PFSK-1 (cell line): ENCODE results near the gene TMEM44.

Source experiments
- FOXP2 ChIP-seq: optimal IDR thresholded peaks from 2 replicates; pipeline ENCODE3; 2011; ENCODE audit warnings: borderline replicate concordance, control low read depth, inconsistent platforms; ENCODE audit not compliant: insufficient read depth; ENCODE audit errors: extremely low read length, extremely low read depth
- POLR2AphosphoS5 ChIP-seq: IDR thresholded peaks from 2 replicates; pipeline ENCODE4 v1.6.1; 2012; ENCODE audit warnings: low read depth, mild to moderate bottlenecking, control low read depth, low read length, moderate library complexity
- SIN3A ChIP-seq: IDR thresholded peaks from 2 replicates; pipeline ENCODE4 v1.6.1; 2012; ENCODE audit warnings: mild to moderate bottlenecking, low read length, moderate library complexity, borderline replicate concordance; ENCODE audit not compliant: insufficient read depth
- TAF1 ChIP-seq: IDR thresholded peaks from 2 replicates; pipeline ENCODE4 v1.6.1; 2012; ENCODE audit warnings: low read length, control low read depth, borderline replicate concordance; ENCODE audit not compliant: insufficient read depth
- TF ChIP-seq, protein P1 (sequence below), 2 experiments: IDR thresholded peaks; 2 replicates each; pipeline versions ENCODE4 v1.6.1 to v1.8.0; 2011 to 2012; ENCODE audit warnings: low read depth in 2 of 2, low read length in 2 of 2, control low read depth in 1 of 2, inconsistent platforms in 1 of 2, mild to moderate bottlenecking in 1 of 2, moderate library complexity in 1 of 2; ENCODE audit not compliant: insufficient read depth in 1 of 2

TMEM44 gene

DNA sequence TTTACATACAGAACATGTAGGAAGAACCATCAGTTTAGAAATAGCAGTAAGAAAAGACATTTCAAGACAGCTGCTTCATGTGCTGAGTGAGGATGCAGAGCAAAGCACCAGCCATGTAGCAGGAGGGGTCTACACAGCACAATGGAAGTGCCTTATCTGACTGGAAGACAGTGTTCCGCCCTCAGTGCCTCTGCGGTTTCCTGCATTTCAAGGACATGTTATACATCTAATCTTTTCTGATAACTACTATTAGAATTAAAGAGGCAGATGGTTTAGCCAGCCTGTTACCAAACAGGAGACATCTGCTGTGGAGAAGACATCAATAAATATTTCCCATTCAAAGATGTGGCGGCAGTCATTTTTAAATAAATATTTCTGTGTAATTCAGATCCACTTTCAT is 28.2 kb upstream of the TMEM44 start:
- no peak for TF ChIP-seq TAF1
- no peak for TF ChIP-seq SIN3A
- TF ChIP-seq FOXP2, result no peak
- no peak for TF ChIP-seq POLR2AphosphoS5
- TF ChIP-seq, protein P1, sequence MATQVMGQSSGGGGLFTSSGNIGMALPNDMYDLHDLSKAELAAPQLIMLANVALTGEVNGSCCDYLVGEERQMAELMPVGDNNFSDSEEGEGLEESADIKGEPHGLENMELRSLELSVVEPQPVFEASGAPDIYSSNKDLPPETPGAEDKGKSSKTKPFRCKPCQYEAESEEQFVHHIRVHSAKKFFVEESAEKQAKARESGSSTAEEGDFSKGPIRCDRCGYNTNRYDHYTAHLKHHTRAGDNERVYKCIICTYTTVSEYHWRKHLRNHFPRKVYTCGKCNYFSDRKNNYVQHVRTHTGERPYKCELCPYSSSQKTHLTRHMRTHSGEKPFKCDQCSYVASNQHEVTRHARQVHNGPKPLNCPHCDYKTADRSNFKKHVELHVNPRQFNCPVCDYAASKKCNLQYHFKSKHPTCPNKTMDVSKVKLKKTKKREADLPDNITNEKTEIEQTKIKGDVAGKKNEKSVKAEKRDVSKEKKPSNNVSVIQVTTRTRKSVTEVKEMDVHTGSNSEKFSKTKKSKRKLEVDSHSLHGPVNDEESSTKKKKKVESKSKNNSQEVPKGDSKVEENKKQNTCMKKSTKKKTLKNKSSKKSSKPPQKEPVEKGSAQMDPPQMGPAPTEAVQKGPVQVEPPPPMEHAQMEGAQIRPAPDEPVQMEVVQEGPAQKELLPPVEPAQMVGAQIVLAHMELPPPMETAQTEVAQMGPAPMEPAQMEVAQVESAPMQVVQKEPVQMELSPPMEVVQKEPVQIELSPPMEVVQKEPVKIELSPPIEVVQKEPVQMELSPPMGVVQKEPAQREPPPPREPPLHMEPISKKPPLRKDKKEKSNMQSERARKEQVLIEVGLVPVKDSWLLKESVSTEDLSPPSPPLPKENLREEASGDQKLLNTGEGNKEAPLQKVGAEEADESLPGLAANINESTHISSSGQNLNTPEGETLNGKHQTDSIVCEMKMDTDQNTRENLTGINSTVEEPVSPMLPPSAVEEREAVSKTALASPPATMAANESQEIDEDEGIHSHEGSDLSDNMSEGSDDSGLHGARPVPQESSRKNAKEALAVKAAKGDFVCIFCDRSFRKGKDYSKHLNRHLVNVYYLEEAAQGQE (IDR thresholded peaks at IDR 0.05; ENCODE audit: insufficient read depth in 1 of 2, low read depth in 2 of 2, low read length in 2 of 2), result no peak

DNA sequence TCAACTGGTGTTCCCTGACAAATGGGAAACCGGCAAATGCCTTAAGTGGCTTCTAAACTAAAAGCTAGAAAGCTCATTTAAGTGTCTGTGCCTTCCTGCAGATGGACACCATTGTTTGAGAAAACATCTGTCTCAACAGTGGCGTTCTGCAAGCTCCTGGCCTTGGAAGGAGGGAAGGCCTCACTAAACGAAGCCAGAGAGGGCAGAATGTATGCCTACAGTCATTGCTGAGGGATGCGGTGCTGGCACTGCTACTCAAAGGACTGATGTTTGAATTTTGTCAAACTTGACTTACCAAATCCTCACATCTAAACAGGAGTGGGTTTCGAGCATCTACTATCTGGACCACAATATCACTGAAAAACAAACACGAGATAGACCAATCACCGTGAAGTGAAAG is 26.6 kb upstream of the TMEM44 start:
- TF ChIP-seq, protein P1 (IDR thresholded peaks at IDR 0.05; ENCODE audit: insufficient read depth in 1 of 2, low read depth in 2 of 2, low read length in 2 of 2), result no peak
- TF ChIP-seq POLR2AphosphoS5 (no peak), FOXP2 (no peak), SIN3A (no peak), TAF1 (no peak)

DNA sequence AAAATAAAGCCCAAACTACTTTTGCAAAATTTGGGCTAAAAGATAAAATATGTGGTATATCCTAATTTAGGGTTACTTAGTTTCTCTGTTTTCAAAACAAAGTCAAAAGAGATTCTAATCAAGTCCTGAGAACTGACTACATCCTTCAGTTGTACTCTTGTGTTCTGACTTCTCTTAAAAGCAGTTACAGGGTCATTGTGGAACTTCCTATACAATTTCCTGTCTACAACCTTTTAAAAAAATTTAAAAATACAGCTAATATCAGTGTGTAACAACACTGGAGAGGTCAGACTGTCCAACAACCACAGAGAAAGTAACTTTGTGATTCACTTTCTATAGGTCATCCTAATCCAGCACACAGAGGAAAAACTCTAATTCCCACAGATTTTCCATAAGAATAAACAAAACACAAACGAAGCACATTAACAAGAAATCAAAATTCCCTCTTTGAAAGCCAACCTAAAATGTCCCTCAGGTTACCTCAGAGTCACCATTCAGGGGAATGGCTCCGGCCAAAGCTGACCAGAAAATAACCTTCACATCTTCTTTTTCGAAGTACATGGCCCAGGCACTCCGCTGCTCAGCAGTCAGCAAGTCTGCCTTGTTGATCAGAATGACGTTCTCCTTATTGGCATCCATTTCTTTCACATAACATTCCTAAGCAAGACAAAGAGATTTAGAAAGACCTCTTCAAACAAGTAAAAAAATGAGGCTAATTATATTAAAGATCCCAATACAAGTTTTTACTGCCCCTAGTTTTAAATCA is 25.4 kb upstream of the TMEM44 start:
- TF ChIP-seq, protein P1 (IDR thresholded peaks at IDR 0.05; ENCODE audit: insufficient read depth in 1 of 2, low read depth in 2 of 2, low read length in 2 of 2), result no peak
- no peak for TF ChIP-seq SIN3A
- no peak for TF ChIP-seq FOXP2
- no peak for TF ChIP-seq TAF1
- no peak for TF ChIP-seq POLR2AphosphoS5

DNA sequence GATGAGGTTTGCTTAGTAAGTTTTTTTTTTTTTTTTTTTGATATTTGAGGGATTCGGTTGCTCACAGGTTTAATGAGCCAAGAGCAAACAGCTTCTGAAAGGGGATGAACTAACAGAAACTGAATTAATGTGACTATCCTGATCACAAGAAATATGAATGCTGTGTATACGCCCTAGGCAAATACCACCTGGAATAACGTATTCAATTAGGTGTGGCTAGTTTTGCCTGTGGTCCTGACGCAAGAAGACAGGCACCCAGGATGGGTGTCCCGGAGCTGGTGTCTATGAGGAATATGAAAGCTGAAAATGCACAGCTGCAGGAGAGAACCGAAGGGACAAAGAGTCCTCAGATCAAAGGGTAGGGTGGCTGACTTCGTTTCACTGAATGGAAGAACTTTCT is 24.2 kb upstream of the TMEM44 start:
- no peak for TF ChIP-seq POLR2AphosphoS5
- TF ChIP-seq FOXP2, result no peak
- no peak for TF ChIP-seq TAF1
- no peak for TF ChIP-seq SIN3A

DNA sequence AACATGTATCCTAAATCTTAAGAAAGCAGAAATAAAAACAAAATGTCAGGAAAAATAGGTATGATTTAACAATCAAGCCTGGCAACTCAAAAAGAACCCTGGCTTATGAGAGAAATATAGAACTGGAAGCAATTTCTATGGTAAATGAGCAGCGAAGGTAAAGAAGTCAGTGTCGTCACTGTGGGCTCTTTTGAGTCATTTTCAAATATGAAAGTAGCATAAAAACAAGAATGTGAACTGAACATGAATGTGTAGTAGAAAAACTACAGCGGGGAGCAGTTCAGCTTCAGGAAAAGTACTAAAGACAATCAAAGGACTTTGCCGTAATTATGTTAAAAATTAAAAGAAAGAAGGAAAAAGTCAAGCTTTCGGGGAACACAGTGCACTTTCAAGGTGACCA is 21.2 kb upstream of the TMEM44 start:
- TF ChIP-seq SIN3A (no peak), FOXP2 (no peak), POLR2AphosphoS5 (no peak)
- TF ChIP-seq, protein P1 (IDR thresholded peaks at IDR 0.05; ENCODE audit: insufficient read depth in 1 of 2, low read depth in 2 of 2, low read length in 2 of 2), result no peak
